DMS114 treated with DMSO at 0.1 percent for 48 hours (cell line): ENCODE data around the gene GNA15.
"Not testable (repeated sequence)": the region's sequence is repeated elsewhere in the genome, so short reads cannot be mapped to it uniquely, and the experiment has no call there.

Experiments
- DNase-seq: peaks from one replicate; lab custom pipeline; 2025; ENCODE audit not compliant: unreplicated experiment; lab: John Stamatoyannopoulos, UW

The GNA15 gene

GRCh38 chr19:3188627-3189596, 53.1 kb downstream of the GNA15 start:
- no peak for DNase-seq

GRCh38 chr19:3189702-3190469, 54.1 kb downstream of the GNA15 start:
- DNase-seq = no peak

GRCh38 chr19:3190470-3190770, 54.6 kb downstream of the GNA15 start:
- DNase-seq = no peak

GRCh38 chr19:3190921-3191805, 55.3 kb downstream of the GNA15 start:
- no peak for DNase-seq

- DNase-seq = not testable (repeated sequence)
Observed at GRCh38 chr19:3191806-3192104, 55.9 kb downstream of the GNA15 start.

GRCh38 chr19:3192228-3192635, 56.4 kb downstream of the GNA15 start:
- DNase-seq = no peak

- no peak for DNase-seq
Observed at GRCh38 chr19:3192684-3193083, 56.9 kb downstream of the GNA15 start.

GRCh38 chr19:3193256-3194105, 57.6 kb downstream of the GNA15 start:
- no peak for DNase-seq

- no peak for DNase-seq
Observed at GRCh38 chr19:3194106-3195087, 58.6 kb downstream of the GNA15 start.

GRCh38 chr19:3196064-3196932, 60.5 kb downstream of the GNA15 start:
- no peak for DNase-seq

GRCh38 chr19:3196933-3197205, 61.0 kb downstream of the GNA15 start:
- no peak for DNase-seq

- no peak for DNase-seq
Observed at GRCh38 chr19:3198901-3199700, 63.3 kb downstream of the GNA15 start.

GRCh38 chr19:3201072-3201700, 65.4 kb downstream of the GNA15 start:
- no peak for DNase-seq

GRCh38 chr19:3201911-3202310, 66.1 kb downstream of the GNA15 start:
- DNase-seq = no peak

GRCh38 chr19:3202346-3202745, 66.5 kb downstream of the GNA15 start:
- DNase-seq = no peak

- DNase-seq = not testable (repeated sequence)
Observed at GRCh38 chr19:3202895-3203294, 67.1 kb downstream of the GNA15 start.
